ENCODE measurements around the gene TRAF3.

DNA sequence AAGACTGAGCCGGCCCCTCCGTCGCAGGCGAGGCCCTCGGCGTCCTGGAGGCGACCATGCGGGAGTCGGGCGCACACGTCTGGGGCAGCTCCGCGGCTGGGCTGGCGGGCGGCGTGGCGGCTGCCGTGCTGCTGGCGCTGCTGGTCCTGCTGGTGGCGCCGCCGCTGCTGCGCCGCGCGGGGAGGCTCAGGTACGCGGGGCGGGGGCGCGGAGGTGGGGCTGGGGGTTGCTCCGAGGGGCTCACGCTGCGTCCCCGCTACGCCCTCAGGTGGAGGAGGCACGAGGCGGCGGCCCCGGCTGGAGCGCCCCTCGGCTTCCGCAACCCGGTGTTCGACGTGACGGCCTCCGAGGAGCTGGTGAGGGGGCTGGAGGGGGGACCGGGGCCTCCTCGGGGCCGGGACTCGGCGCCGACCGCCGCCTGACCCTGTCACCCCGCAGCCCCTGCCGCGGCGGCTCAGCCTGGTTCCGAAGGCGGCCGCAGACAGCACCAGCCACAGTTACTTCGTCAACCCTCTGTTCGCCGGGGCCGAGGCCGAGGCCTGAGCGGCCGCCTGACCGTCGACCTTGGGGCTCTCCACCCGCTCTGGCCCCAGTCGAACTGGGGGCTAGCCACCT, 153.0 kb downstream of the TRAF3 start:
- TF ChIP-seq SIN3A (IDR thresholded peaks at IDR 0.05; ENCODE audit: borderline replicate concordance, insufficient read depth, low read depth, low read length) (no peak), POLR2AphosphoS5 (IDR thresholded peaks at IDR 0.05; ENCODE audit: low read depth, low read length) (no peak), TCF7L2 (IDR thresholded peaks at IDR 0.05; ENCODE audit: low read depth, low read length) (no peak)
- TF ChIP-seq, protein P1, sequence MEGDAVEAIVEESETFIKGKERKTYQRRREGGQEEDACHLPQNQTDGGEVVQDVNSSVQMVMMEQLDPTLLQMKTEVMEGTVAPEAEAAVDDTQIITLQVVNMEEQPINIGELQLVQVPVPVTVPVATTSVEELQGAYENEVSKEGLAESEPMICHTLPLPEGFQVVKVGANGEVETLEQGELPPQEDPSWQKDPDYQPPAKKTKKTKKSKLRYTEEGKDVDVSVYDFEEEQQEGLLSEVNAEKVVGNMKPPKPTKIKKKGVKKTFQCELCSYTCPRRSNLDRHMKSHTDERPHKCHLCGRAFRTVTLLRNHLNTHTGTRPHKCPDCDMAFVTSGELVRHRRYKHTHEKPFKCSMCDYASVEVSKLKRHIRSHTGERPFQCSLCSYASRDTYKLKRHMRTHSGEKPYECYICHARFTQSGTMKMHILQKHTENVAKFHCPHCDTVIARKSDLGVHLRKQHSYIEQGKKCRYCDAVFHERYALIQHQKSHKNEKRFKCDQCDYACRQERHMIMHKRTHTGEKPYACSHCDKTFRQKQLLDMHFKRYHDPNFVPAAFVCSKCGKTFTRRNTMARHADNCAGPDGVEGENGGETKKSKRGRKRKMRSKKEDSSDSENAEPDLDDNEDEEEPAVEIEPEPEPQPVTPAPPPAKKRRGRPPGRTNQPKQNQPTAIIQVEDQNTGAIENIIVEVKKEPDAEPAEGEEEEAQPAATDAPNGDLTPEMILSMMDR (IDR thresholded peaks at IDR 0.05): no peak
- TF ChIP-seq, protein P2, sequence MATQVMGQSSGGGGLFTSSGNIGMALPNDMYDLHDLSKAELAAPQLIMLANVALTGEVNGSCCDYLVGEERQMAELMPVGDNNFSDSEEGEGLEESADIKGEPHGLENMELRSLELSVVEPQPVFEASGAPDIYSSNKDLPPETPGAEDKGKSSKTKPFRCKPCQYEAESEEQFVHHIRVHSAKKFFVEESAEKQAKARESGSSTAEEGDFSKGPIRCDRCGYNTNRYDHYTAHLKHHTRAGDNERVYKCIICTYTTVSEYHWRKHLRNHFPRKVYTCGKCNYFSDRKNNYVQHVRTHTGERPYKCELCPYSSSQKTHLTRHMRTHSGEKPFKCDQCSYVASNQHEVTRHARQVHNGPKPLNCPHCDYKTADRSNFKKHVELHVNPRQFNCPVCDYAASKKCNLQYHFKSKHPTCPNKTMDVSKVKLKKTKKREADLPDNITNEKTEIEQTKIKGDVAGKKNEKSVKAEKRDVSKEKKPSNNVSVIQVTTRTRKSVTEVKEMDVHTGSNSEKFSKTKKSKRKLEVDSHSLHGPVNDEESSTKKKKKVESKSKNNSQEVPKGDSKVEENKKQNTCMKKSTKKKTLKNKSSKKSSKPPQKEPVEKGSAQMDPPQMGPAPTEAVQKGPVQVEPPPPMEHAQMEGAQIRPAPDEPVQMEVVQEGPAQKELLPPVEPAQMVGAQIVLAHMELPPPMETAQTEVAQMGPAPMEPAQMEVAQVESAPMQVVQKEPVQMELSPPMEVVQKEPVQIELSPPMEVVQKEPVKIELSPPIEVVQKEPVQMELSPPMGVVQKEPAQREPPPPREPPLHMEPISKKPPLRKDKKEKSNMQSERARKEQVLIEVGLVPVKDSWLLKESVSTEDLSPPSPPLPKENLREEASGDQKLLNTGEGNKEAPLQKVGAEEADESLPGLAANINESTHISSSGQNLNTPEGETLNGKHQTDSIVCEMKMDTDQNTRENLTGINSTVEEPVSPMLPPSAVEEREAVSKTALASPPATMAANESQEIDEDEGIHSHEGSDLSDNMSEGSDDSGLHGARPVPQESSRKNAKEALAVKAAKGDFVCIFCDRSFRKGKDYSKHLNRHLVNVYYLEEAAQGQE (IDR thresholded peaks at IDR 0.05; ENCODE audit: insufficient read depth in 1 of 2, low read depth in 2 of 2, low read length in 1 of 2): no peak

Measured in Panc1 (cell line).